NCI-H510A treated with DMSO at 0.1 percent for 48 hours (cell line): ENCODE data around the gene ATP6V0E2.
A peak's percentile ranks its signal among the peaks of the same experiment; 100 is the strongest.

Experiments
- DNase-seq: peaks from one replicate; lab custom pipeline; 2025; lab: John Stamatoyannopoulos, UW

Gene ATP6V0E2

GRCh38 chr7:149838992-149839408, 34.8 kb upstream of the ATP6V0E2 start:
- DNase-seq = peak; percentile 22

- DNase-seq = no peak
Observed at GRCh38 chr7:149839933-149840332, 33.8 kb upstream of the ATP6V0E2 start.

- DNase-seq = no peak
Observed at GRCh38 chr7:149843566-149843965, 30.2 kb upstream of the ATP6V0E2 start.

GRCh38 chr7:149844445-149844844, 29.3 kb upstream of the ATP6V0E2 start:
- DNase-seq = no peak

GRCh38 chr7:149845257-149845980, 28.4 kb upstream of the ATP6V0E2 start:
- DNase-seq = no peak

GRCh38 chr7:149846021-149846420, 27.7 kb upstream of the ATP6V0E2 start:
- no peak for DNase-seq

- DNase-seq = no peak
Observed at GRCh38 chr7:149846436-149847046, 27.2 kb upstream of the ATP6V0E2 start.

GRCh38 chr7:149849174-149849573, 24.6 kb upstream of the ATP6V0E2 start:
- DNase-seq = no peak

GRCh38 chr7:149850007-149850594, 23.7 kb upstream of the ATP6V0E2 start:
- no peak for DNase-seq

- no peak for DNase-seq
Observed at GRCh38 chr7:149850716-149851115, 23.1 kb upstream of the ATP6V0E2 start.

GRCh38 chr7:149851449-149851848, 22.3 kb upstream of the ATP6V0E2 start:
- DNase-seq = no peak

- no peak for DNase-seq
Observed at GRCh38 chr7:149853157-149853556, 20.6 kb upstream of the ATP6V0E2 start.

GRCh38 chr7:149854611-149855360, 19.0 kb upstream of the ATP6V0E2 start:
- DNase-seq = peak; percentile 86

GRCh38 chr7:149855361-149856305, 18.1 kb upstream of the ATP6V0E2 start:
- no peak for DNase-seq

- no peak for DNase-seq
Observed at GRCh38 chr7:149856583-149856982, 17.2 kb upstream of the ATP6V0E2 start.

- no peak for DNase-seq
Observed at GRCh38 chr7:149859369-149859768, 14.4 kb upstream of the ATP6V0E2 start.

- no peak for DNase-seq
Observed at GRCh38 chr7:149859876-149860275, 13.9 kb upstream of the ATP6V0E2 start.

GRCh38 chr7:149860821-149861727, 12.7 kb upstream of the ATP6V0E2 start:
- DNase-seq = no peak

GRCh38 chr7:149861728-149862045, 12.1 kb upstream of the ATP6V0E2 start:
- no peak for DNase-seq

GRCh38 chr7:149862156-149862555, 11.6 kb upstream of the ATP6V0E2 start:
- DNase-seq = no peak

- DNase-seq = no peak
Observed at GRCh38 chr7:149863500-149863899, 10.3 kb upstream of the ATP6V0E2 start.
